ENCODE data around the gene WFS1. TPM values are rescaled to one million over a fixed set of nuclear protein-coding genes. Genes with fewer than 3 reads are reported as not detected.

The WFS1 gene
- total RNA-seq, 4 donors from 2014 or later, result 36.6 to 41.8 (median 40.0) TPM

- TF ChIP-seq, protein P1, sequence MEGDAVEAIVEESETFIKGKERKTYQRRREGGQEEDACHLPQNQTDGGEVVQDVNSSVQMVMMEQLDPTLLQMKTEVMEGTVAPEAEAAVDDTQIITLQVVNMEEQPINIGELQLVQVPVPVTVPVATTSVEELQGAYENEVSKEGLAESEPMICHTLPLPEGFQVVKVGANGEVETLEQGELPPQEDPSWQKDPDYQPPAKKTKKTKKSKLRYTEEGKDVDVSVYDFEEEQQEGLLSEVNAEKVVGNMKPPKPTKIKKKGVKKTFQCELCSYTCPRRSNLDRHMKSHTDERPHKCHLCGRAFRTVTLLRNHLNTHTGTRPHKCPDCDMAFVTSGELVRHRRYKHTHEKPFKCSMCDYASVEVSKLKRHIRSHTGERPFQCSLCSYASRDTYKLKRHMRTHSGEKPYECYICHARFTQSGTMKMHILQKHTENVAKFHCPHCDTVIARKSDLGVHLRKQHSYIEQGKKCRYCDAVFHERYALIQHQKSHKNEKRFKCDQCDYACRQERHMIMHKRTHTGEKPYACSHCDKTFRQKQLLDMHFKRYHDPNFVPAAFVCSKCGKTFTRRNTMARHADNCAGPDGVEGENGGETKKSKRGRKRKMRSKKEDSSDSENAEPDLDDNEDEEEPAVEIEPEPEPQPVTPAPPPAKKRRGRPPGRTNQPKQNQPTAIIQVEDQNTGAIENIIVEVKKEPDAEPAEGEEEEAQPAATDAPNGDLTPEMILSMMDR (IDR thresholded peaks at IDR 0.05; ENCODE audit: low read depth), result no peak
These were observed 63.9 kb downstream of the WFS1 start for GRCh38 chr4:6333301-6334202.

DNA sequence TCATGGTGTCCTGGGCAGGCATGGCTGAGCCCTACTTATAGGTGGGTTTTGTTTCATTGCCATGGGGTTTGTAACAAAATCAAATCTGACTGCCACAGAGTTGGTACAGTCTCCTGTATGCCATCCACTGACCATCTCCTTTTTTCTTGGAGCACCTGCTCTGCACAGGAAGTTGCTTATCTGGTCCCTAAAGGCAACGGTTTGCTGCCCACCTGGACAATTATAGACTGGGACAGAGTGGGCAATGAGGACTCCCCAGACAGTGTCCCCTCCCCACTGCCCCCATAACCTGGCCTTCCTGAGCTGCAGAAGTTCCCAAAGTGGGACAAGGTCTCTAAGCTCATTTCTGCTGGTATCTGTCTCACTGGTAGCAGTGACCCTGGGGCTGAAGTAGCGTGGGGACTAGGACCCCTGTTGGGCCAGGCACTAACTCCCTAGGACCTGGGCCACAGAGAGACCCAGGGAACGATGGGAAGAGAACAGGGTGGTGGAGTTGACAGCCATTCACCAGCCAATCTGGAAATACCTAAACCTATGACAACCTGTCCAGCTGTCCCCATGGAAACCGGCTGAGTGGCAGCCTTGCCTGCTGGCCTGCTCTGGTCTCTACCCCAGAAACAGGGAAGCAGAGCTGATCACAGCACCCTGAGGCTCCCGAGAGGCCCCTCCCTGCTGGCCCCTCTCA, 64.7 kb downstream of the WFS1 start:
- TF ChIP-seq, protein P1 (IDR thresholded peaks at IDR 0.05; ENCODE audit: low read depth), result no peak

- TF ChIP-seq, protein P1 (IDR thresholded peaks at IDR 0.05; ENCODE audit: low read depth), result no peak
These were observed 65.5 kb downstream of the WFS1 start for GRCh38 chr4:6335040-6335590.

DNA sequence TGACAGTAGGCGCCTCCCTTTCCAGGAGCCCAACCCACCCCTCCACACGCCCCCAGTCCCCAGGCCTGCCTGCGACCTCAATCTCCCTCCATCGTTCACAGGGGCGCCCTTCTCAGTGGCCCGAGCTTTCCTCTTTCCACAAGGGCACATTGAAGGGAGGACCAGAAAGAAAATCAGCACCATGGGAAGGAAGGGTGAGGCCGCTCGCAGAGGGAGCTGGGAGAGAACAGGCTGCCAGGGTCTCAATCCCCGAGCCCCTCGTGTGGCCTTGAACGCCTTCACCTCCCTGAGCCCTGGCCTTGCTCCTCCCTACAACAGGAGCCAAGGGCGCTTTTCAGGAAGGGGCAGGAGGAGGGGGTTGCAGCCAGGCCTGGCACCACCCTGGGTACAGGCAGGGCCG, 66.5 kb downstream of the WFS1 start:
- TF ChIP-seq, protein P1 (IDR thresholded peaks at IDR 0.05; ENCODE audit: low read depth), result no peak

DNA sequence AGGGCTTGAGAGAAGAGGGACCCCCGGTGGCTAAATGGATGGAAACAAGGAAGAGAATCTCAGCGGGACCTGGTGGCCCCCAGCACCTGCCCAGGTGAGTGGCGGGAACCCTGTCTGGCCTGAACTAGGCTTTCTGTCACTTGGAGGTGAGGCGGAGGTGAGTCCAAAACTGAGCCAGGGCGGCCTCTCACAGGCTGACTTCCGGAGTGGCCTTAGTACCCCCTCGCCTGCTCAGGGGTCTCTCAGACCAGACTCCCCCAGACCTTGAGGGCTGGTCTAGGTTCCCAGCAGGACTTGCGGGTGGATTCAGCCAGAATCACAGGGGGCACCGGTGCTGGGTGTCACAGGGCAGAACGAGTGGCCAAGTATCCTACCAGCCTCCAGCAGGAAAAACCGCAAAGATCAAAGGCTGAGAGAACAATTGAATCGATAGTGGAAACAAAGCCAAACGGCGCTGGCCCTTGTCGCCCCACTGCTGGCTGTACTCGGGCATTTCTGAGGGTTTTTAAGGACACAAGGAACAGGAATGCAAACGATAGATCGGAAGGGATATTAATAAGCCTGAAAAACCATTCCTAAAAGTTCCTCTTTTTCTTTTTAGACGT, 67.8 kb downstream of the WFS1 start:
- TF ChIP-seq, protein P1 (IDR thresholded peaks at IDR 0.05; ENCODE audit: low read depth), result no peak

- TF ChIP-seq, protein P1 (IDR thresholded peaks at IDR 0.05; ENCODE audit: low read depth), result no peak
These were observed 68.7 kb downstream of the WFS1 start for GRCh38 chr4:6338175-6338950.
